GM15510 (cell line): Measurements from ENCODE around the gene ENDOU.

ENCODE experiments used
- POLR2A ChIP-seq: IDR thresholded peaks from 3 replicates; pipeline ENCODE4 v1.6.1; 2011; ENCODE audit warnings: borderline replicate concordance; ENCODE audit not compliant: insufficient read length; ENCODE audit errors: extremely low read depth

The ENDOU gene

GRCh38 chr12:47722941-47723631 is 2.2 kb downstream of the ENDOU start:
- TF ChIP-seq POLR2A: no peak

- no peak for TF ChIP-seq POLR2A
These were observed 3.0 kb downstream of the ENDOU start for GRCh38 chr12:47722136-47722834.

- TF ChIP-seq POLR2A: no peak
These were observed 3.8 kb downstream of the ENDOU start for GRCh38 chr12:47721431-47721973.

- no peak for TF ChIP-seq POLR2A
These were observed 6.8 kb downstream of the ENDOU start for GRCh38 chr12:47718531-47718930.

- TF ChIP-seq POLR2A: no peak
These were observed 7.7 kb downstream of the ENDOU start for GRCh38 chr12:47717443-47718193.

GRCh38 chr12:47717046-47717442 is 8.2 kb downstream of the ENDOU start:
- TF ChIP-seq POLR2A: no peak

- no peak for TF ChIP-seq POLR2A
These were observed 9.3 kb downstream of the ENDOU start for GRCh38 chr12:47715877-47716548.

GRCh38 chr12:47715393-47715876 is 9.9 kb downstream of the ENDOU start:
- TF ChIP-seq POLR2A: no peak

GRCh38 chr12:47714826-47715386 is 10.4 kb downstream of the ENDOU start:
- no peak for TF ChIP-seq POLR2A

- TF ChIP-seq POLR2A: no peak
These were observed 13.1 kb downstream of the ENDOU start for GRCh38 chr12:47712171-47712570.

GRCh38 chr12:47711448-47711847 is 13.8 kb downstream of the ENDOU start:
- TF ChIP-seq POLR2A: no peak

- TF ChIP-seq POLR2A: no peak
These were observed 15.0 kb downstream of the ENDOU start for GRCh38 chr12:47710278-47710677.

GRCh38 chr12:47709671-47710070 is 15.6 kb downstream of the ENDOU start:
- TF ChIP-seq POLR2A: no peak

GRCh38 chr12:47709237-47709636 is 16.1 kb downstream of the ENDOU start:
- TF ChIP-seq POLR2A: no peak
